HEK293 (cell line): Measurements from ENCODE around the gene RND2.

Experiments
- AEBP2 ChIP-seq: fragments of 450-650 bp; formaldehyde crosslinking; IDR thresholded peaks from 2 replicates; pipeline ENCODE4 v1.5.1; 2016; ENCODE audit warnings: missing biosample characterization, missing genetic modification characterization, borderline replicate concordance
- KLF17 ChIP-seq: fragments of 450-650 bp; formaldehyde crosslinking; IDR thresholded peaks from 2 replicates; pipeline ENCODE4 v1.5.1; 2016; ENCODE audit warnings: missing biosample characterization, missing genetic modification characterization
- OVOL3 ChIP-seq: fragments of 450-650 bp; formaldehyde crosslinking; IDR thresholded peaks from 2 replicates; pipeline ENCODE4 v1.5.1; 2016; ENCODE audit warnings: missing biosample characterization, missing genetic modification characterization
- PATZ1 ChIP-seq: fragments of 450-650 bp; formaldehyde crosslinking; IDR thresholded peaks from 2 replicates; pipeline ENCODE4 v1.5.1; 2016; ENCODE audit warnings: missing biosample characterization, missing genetic modification characterization
- PRDM10 ChIP-seq: fragments of 450-650 bp; formaldehyde crosslinking; IDR thresholded peaks from 2 replicates; pipeline ENCODE4 v1.5.1; 2016; ENCODE audit warnings: missing biosample characterization, missing genetic modification characterization
- REST ChIP-seq: fragments of 450-650 bp; formaldehyde crosslinking; IDR thresholded peaks from 2 replicates; pipeline ENCODE4 v1.5.1; 2016; ENCODE audit warnings: missing biosample characterization, missing genetic modification characterization
- SALL2 ChIP-seq: fragments of 450-650 bp; formaldehyde crosslinking; IDR thresholded peaks from 2 replicates; pipeline ENCODE4 v1.5.0; 2017; ENCODE audit warnings: missing biosample characterization, mild to moderate bottlenecking, missing genetic modification characterization, borderline replicate concordance
- ZBTB26 ChIP-seq: fragments of 450-650 bp; formaldehyde crosslinking; optimal IDR thresholded peaks from 2 replicates; pipeline ENCODE3; 2016; ENCODE audit warnings: missing biosample characterization, mild to moderate bottlenecking, missing genetic modification characterization
- ZBTB44 ChIP-seq: fragments of 450-650 bp; IDR thresholded peaks from 2 replicates; pipeline ENCODE4 v1.5.1; 2018; ENCODE audit warnings: missing biosample characterization, mild to moderate bottlenecking, missing genetic modification characterization
- ZNF112 ChIP-seq: fragments of 450-650 bp; formaldehyde crosslinking; IDR thresholded peaks from 2 replicates; pipeline ENCODE4 v1.5.0; 2017; ENCODE audit warnings: missing biosample characterization, missing genetic modification characterization
- ZNF202 ChIP-seq: fragments of 450-650 bp; formaldehyde crosslinking; IDR thresholded peaks from 2 replicates; pipeline ENCODE4 v1.5.1; 2016; ENCODE audit warnings: missing biosample characterization, missing genetic modification characterization, borderline replicate concordance
- ZNF239 ChIP-seq: fragments of 450-650 bp; formaldehyde crosslinking; IDR thresholded peaks from 2 replicates; pipeline ENCODE4 v1.5.1; 2016; ENCODE audit warnings: missing biosample characterization, missing genetic modification characterization
- ZNF280C ChIP-seq: fragments of 450-650 bp; formaldehyde crosslinking; IDR thresholded peaks from 2 replicates; pipeline ENCODE4 v1.5.1; 2016; ENCODE audit warnings: missing biosample characterization, missing genetic modification characterization
- ZNF354C ChIP-seq: fragments of 450-650 bp; formaldehyde crosslinking; IDR thresholded peaks from 2 replicates; pipeline ENCODE4 v1.5.1; 2016; ENCODE audit warnings: missing biosample characterization, missing genetic modification characterization, low read depth, borderline replicate concordance
- ZNF433 ChIP-seq: fragments of 450-650 bp; formaldehyde crosslinking; IDR thresholded peaks from 2 replicates; pipeline ENCODE4 v1.5.1; 2016; ENCODE audit warnings: missing biosample characterization, missing genetic modification characterization, low read depth
- ZNF596 ChIP-seq: fragments of 450-650 bp; IDR thresholded peaks from 2 replicates; pipeline ENCODE4 v1.5.0; 2018; ENCODE audit warnings: missing biosample characterization, mild to moderate bottlenecking, missing genetic modification characterization, moderate library complexity
- ZNF621 ChIP-seq: fragments of 450-650 bp; formaldehyde crosslinking; IDR thresholded peaks from 2 replicates; pipeline ENCODE4 v1.5.1; 2017; ENCODE audit warnings: missing biosample characterization, missing genetic modification characterization
- ZNF654 ChIP-seq: fragments of 450-650 bp; formaldehyde crosslinking; IDR thresholded peaks from 2 replicates; pipeline ENCODE4 v1.5.1; 2016; ENCODE audit warnings: low read depth, missing biosample characterization, missing genetic modification characterization
- ZNF843 ChIP-seq: fragments of 450-650 bp; formaldehyde crosslinking; IDR thresholded peaks from 2 replicates; pipeline ENCODE4 v1.5.1; 2016; ENCODE audit warnings: missing biosample characterization, missing genetic modification characterization
- ZSCAN23 ChIP-seq: fragments of 450-650 bp; formaldehyde crosslinking; IDR thresholded peaks from 2 replicates; pipeline ENCODE4 v1.5.1; 2016; ENCODE audit warnings: missing biosample characterization, missing genetic modification characterization

Gene RND2

GRCh38 chr17:43024407-43025289, at the start of gene RND2 (continued):
- TF ChIP-seq ZBTB26 (tag by site-specific recombination) = peak; percentile 52
- peak; percentile 24; the same call in 1 of the 2 replicates for TF ChIP-seq REST
- no peak for TF ChIP-seq ZNF433 (tag by site-specific recombination)
- peak; percentile 89 for TF ChIP-seq ZNF654
- no peak for TF ChIP-seq ZNF354C (tag by site-specific recombination)
- peak; percentile 32 for TF ChIP-seq ZNF843
- no peak for TF ChIP-seq ZNF596 (tag by site-specific recombination)
- no peak for TF ChIP-seq SALL2 (tag by site-specific recombination)
- TF ChIP-seq KLF17 (tag by site-specific recombination) = peak; percentile 95
- TF ChIP-seq PATZ1 (tag by site-specific recombination) = peak; percentile 96
- no peak for TF ChIP-seq ZNF202
- no peak for TF ChIP-seq ZNF112 (tag by site-specific recombination)
- TF ChIP-seq ZBTB44 (tag by site-specific recombination) = no peak
- no peak; the same call in 1 of the 2 replicates for TF ChIP-seq ZSCAN23 (tag by site-specific recombination)
- TF ChIP-seq ZNF239 = no peak
- no peak for TF ChIP-seq AEBP2 (tag by site-specific recombination)
- no peak for TF ChIP-seq ZNF621 (tag by site-specific recombination)
- peak; percentile 60 for TF ChIP-seq PRDM10
- no peak for TF ChIP-seq ZNF280C
- 0 out of 2 replicates have a peak, but pooled peaks have one; percentile 41 for TF ChIP-seq OVOL3 (tag by site-specific recombination)
